ENCODE measurements around the gene DDX49. TPM values are rescaled to one million over a fixed set of nuclear protein-coding genes. Genes with fewer than 3 reads are reported as not detected.

The DDX49 gene
- total and polyA plus RNA-seq, 2 of the 4 experiments (the other 2 are of a cell fraction): 50.9 to 52.1 TPM

- no peak overlapping the region for H3K23ac ChIP-seq (ENCODE audit: low read depth, low read length)
- no peak overlapping the region for H2AK5ac ChIP-seq (ENCODE audit: low read depth, low read length)
- no peak overlapping the region for H2BK120ac ChIP-seq (ENCODE audit: low read depth, low read length)
- intact Hi-C loops (cut with micrococcal nuclease) (no loop called here), in situ Hi-C loops (cut with MboI; ENCODE audit: low sequenced_read_pairs) (no loop called here), dilution Hi-C loops (cut with HindIII; ENCODE audit: low sequenced_read_pairs, unreplicated experiment) (no loop called here)
- WGBS, 2 experiments (ENCODE audit: extremely low coverage in 2 of 2, insufficient read length in 1 of 2): no CpG with 5 or more reads among the region's 4 CpGs
- H3K79me1 ChIP-seq (ENCODE audit: low read depth in 1 of 2, low read length in 2 of 2): no peaks in the 10 kb centered on the region
- H2AFZ ChIP-seq (replicated peaks; ENCODE audit: low read length, poor library complexity): no peak overlapping the region
- TF ChIP-seq RAD21 (IDR thresholded peaks at IDR 0.05; ENCODE audit: low read length): no peak
- no peak for TF ChIP-seq CHD1 (IDR thresholded peaks at IDR 0.05; ENCODE audit: low read depth, low read length)
- no peak for TF ChIP-seq FOS (IDR thresholded peaks at IDR 0.05; ENCODE audit: low read depth, low read length)
- TF ChIP-seq MAFK (IDR thresholded peaks at IDR 0.05; ENCODE audit: low read depth, low read length): no peak
- H2BK15ac ChIP-seq (ENCODE audit: low read depth, low read length): no peak overlapping the region
- no peaks in the 10 kb centered on the region for H3K4me1 ChIP-seq (ENCODE audit: control insufficient read depth, insufficient read depth, low read length)
- no peak overlapping the region for H2BK20ac ChIP-seq (ENCODE audit: low read depth, low read length)
- DNase-seq (no peak), ATAC-seq (ENCODE audit: low read depth) (no peak)
- H3K36me3 ChIP-seq (ENCODE audit: control insufficient read depth, insufficient read depth, low read length): no peaks in the 10 kb centered on the region
- peaks cover 11% of the 10 kb centered on the region; the same call in 1 of the 2 replicates for H3K27me3 ChIP-seq (ENCODE audit: control insufficient read depth, insufficient read depth, low read length)
- no peak overlapping the region for H3K27ac ChIP-seq (ENCODE audit: insufficient read depth, low read length)
- H3K9ac ChIP-seq (ENCODE audit: low read depth, low read length): no peak overlapping the region
- H4K8ac ChIP-seq (ENCODE audit: low read depth in 2 of 2, low read length in 2 of 2): no peak overlapping the region
- peaks cover 3% of the 10 kb centered on the region; the same call in 1 of the 2 replicates for H3K9me1 ChIP-seq (ENCODE audit: insufficient read depth, low read length)
- H3K4me2 ChIP-seq (ENCODE audit: low read depth, low read length): no peak overlapping the region
- H3K4me3 ChIP-seq (ENCODE audit: insufficient read depth, low read depth, low read length): no peak overlapping the region
- H3K18ac ChIP-seq (ENCODE audit: low read depth, low read length): no peak overlapping the region
- no TSS peak for BruUV-seq (replicated peaks)
- H3K56ac ChIP-seq (ENCODE audit: extremely low read depth, insufficient read depth, low read length): no peak overlapping the region
- H3K4ac ChIP-seq (ENCODE audit: low read depth, low read length): no peak overlapping the region
- ChIA-PET POLR2A (ENCODE audit: unreplicated experiment) (no interaction called here), CTCF (interaction anchor here (0.6 kb wide), 1 partner anchor 16 kb away, joined by 3 read pairs; no protein-coding TSS in a partner anchor)
- H4K5ac ChIP-seq (ENCODE audit: low read depth, low read length): no peak overlapping the region
- H2BK5ac ChIP-seq (ENCODE audit: low read depth, low read length, poor library complexity, severe bottlenecking): no peak overlapping the region
- no peak overlapping the region for H3K14ac ChIP-seq (replicated peaks; ENCODE audit: low read depth, low read length)
- H2AK9ac ChIP-seq (replicated peaks; ENCODE audit: low read depth, low read length, poor library complexity): no peak overlapping the region
- no peaks in the 10 kb centered on the region for H4K20me1 ChIP-seq (ENCODE audit: insufficient read depth, low read length)
- H4K91ac ChIP-seq (ENCODE audit: insufficient read depth, low read depth, low read length): no peak overlapping the region
- H3K9me3 ChIP-seq (ENCODE audit: control insufficient read depth, insufficient read depth, low read length): no peaks in the 10 kb centered on the region
Observed at GRCh38 chr19:18960370-18960769, 40.9 kb downstream of the DDX49 start.
